ENCODE results near the gene METTL15. TPM values are rescaled to one million over a fixed set of nuclear protein-coding genes. Genes with fewer than 3 reads are reported as not detected.
"Not testable (repeated sequence)": the region's sequence is repeated elsewhere in the genome, so short reads cannot be mapped to it uniquely, and the experiment has no call there.

METTL15 gene, protein sequence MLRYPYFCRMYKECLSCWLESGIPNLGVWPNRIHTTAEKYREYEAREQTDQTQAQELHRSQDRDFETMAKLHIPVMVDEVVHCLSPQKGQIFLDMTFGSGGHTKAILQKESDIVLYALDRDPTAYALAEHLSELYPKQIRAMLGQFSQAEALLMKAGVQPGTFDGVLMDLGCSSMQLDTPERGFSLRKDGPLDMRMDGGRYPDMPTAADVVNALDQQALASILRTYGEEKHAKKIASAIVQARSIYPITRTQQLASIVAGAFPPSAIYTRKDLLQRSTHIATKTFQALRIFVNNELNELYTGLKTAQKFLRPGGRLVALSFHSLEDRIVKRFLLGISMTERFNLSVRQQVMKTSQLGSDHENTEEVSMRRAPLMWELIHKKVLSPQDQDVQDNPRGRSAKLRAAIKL
- 1 to 10 TPM; 2.3 to 4.3 (median 2.9) TPM for polyA plus RNA-seq

DNA sequence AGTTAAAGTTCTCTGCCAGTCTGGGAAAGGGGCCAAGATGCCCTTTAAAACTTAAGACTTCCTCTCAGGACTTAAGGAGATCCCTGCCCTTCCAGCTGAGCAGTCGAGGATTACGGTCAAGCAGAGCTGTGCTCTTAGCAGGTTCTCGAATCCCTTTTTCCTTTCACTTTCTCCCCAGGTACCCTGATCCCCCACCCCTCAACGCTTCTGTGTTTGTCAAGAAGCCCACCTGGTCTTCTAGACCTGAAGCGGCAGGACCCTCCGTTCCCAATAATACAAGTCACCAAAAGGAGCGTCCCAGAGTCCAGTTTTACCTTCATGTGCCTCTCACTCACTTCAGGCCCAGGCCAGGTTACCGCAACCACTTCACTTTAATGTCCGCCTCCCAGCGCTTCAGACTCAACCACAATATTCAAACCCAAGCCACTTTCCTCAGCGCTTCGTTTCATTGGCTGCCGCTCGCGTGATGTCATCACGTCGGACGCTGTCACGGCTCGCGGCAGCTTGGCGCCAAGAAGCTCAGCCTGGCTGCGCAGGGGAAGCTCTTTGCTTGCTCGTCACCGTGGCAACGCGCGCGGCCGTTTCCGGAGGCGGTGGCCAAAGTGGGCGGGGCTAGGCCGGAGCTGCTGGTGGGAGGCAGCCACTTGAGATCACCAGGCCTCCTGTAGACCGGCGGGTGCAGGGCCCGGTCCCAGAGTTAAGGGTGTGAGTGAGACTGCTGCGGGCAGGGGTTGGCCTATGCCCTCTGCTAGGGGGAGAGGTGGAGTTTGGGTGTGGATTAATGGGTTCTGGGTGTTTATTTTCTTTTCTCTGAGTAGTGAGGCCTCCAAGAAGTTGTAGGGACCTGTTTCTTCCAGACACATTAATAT lies at the start of gene METTL15, which contains the start of gene KIF18A:
TSS of gene METTL15 (plus strand) at position 639 of the 869 bp plus-strand sequence. CDS start 4,947 bp downstream, outside the sequence.
TSS of gene KIF18A (minus strand) at position 407 of the 869 bp plus-strand sequence. CDS start 10,209 bp downstream, outside the sequence.
- 0 to 1% (median 0%) methylated on average over 38 of the region's 38 CpGs for WGBS, 3 donors
- no peak within 1 kb of the TSS for H3K27ac ChIP-seq (ENCODE audit: low read depth, low read length)

DNA sequence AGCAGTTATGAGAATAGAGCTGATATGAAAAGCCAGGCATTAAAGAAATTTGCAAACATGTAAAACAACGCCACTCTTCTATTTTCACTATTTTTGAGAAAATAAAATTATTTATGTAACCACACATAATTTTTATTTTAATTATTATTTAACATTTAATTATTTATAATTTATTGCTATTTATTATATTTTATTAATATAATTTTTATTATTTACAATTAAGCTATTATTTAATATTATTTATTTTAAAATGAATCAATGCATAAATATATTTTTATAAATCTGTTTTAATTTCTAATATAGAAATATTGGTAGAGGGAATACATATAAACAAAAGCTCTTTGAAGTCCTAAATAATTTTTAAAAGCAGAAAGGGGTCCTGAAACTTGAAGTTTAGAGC lies 36.9 kb upstream of the METTL15 start:
- 98 to 100% (median 98%) methylated on average over 1 of the region's 1 CpG for WGBS, 3 donors
- H3K27ac ChIP-seq (ENCODE audit: low read depth, low read length), result no peak overlapping the region

GRCh38 chr11:28072321-28072720 lies 35.9 kb upstream of the METTL15 start:
- no peak overlapping the region for H3K27ac ChIP-seq (ENCODE audit: low read depth, low read length)
- WGBS, 3 donors, result 27 to 66% (median 64%) methylated on average over 2 of the region's 2 CpGs

DNA sequence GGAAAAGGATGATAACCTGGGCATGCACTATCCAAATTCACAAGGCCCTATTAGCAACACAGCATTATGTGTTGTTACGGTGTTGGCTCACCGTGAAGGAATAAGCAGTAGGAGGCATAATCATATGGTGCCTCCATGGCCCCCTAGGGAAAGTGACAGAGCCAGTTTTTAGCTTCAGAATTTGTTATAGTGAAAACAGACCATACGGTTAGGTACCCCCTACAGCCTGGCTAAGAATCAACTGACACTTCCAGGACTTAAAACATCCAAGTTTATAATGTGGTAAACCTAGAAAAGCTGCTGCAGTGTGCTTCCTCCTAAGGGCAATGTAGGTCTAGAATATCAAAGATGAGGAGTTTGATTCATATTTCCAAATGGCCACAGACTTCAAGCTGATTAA lies 30.7 kb upstream of the METTL15 start:
- 95 to 98% (median 96%) methylated on average over 3 of the region's 3 CpGs for WGBS, 3 donors
- no peak overlapping the region for H3K27ac ChIP-seq (ENCODE audit: low read depth, low read length)

DNA sequence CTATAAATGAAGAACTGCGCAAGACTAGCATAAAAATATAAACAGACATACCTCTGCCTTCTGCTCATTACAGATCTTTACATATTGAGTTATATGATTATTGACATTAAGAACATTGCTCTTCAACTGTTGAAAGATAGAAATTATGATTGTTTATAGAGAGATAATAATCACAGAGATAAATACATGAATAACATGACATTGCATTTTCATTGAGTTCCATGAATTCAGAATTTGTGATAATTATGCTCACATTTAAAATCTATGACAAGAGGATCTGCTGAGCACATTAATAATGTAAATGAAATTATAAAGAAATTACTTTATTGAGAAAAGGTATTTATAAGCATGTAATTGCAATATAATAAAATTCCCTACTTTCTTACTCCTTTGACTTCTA lies 25.1 kb upstream of the METTL15 start:
- H3K27ac ChIP-seq (ENCODE audit: low read depth, low read length), result no peak overlapping the region
- WGBS, 3 donors, result 100% methylated on average over 1 of the region's 1 CpG

DNA sequence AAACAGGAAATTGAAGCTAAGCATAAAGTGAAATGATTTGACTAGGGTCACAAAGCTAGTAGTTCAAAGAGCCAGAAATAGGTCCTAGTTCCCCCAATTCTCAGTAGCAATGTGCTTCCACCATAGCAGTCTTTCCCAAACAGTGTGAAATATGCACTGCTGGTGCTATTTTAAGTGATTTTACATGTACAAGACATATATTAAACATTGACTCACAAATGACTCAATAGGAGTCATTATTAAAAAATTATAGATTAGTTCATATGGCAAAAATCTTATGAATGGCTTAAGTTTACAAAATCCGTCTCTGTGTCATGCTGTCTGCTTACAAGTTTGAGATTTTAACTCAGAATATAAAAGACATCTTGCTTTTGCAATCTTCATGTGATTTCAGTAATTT lies 21.6 kb upstream of the METTL15 start:
- no peak overlapping the region for H3K27ac ChIP-seq (ENCODE audit: low read depth, low read length)
- 87 to 92% (median 91%) methylated on average over 1 of the region's 1 CpG for WGBS, 3 donors

GRCh38 chr11:28087192-28087591 lies 21.0 kb upstream of the METTL15 start:
- WGBS, 3 donors, result 92 to 100% (median 96%) methylated on average over 1 of the region's 1 CpG
- H3K27ac ChIP-seq (ENCODE audit: low read depth, low read length), result not testable (repeated sequence)

DNA sequence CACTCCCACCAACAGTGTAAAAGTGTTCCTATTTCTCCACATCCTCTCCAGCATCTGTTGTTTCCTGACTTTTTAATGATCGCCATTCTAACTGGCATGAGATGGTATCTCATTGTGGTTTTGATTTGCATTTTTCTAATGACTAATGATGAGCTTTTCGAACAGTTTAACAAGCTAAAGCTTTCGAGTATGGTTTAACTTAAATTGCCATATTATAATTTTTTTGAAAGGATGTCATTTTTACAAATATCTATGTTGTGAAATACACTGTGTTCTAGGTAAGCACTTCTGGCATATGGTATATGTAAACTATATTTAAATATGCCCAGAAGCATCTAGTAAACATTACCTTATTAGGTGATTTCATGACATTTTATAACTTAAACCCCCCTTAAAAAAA lies 20.5 kb upstream of the METTL15 start:
- WGBS, 3 donors, result 90 to 98% (median 91%) methylated on average over 3 of the region's 3 CpGs
- H3K27ac ChIP-seq (ENCODE audit: low read depth, low read length), result not testable (repeated sequence)

- no peak overlapping the region for H3K27ac ChIP-seq (ENCODE audit: low read depth, low read length)
- WGBS, 3 donors, result 81 to 92% (median 89%) methylated on average over 5 of the region's 5 CpGs
Observed at GRCh38 chr11:28089378-28089777, 18.8 kb upstream of the METTL15 start.

- 89 to 97% (median 91%) methylated on average over 2 of the region's 2 CpGs for WGBS, 3 donors
- no peak overlapping the region for H3K27ac ChIP-seq (ENCODE audit: low read depth, low read length)
Observed at GRCh38 chr11:28090052-28090749, 18.0 kb upstream of the METTL15 start.

DNA sequence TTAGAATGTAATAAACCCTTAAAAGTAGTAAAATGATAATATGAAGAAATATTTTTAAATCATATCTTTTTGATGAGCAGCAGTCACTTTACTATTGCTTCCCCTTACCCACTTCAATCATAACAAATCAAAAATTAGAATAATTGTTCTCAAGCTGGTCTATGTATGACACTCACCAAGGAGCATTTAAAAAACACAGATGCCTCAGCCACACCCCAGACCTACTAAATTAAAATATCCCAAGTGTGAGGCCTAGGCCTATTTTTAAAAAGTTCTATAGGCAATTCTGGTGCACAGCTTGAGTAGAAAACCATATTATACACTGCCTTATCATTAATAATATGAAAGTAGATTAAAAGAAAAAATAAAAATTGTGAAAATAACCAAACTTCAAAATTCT lies 15.4 kb upstream of the METTL15 start:
- no peak overlapping the region for H3K27ac ChIP-seq (ENCODE audit: low read depth, low read length)

GRCh38 chr11:28098257-28098656 lies 9.9 kb upstream of the METTL15 start:
- 27 to 84% (median 59%) methylated on average over 1 of the region's 1 CpG for WGBS, 3 donors
- no peak overlapping the region for H3K27ac ChIP-seq (ENCODE audit: low read depth, low read length)

GRCh38 chr11:28099715-28100114 lies 8.5 kb upstream of the METTL15 start:
- no peak overlapping the region for H3K27ac ChIP-seq (ENCODE audit: low read depth, low read length)
- 43 to 52% (median 51%) methylated on average over 1 of the region's 1 CpG for WGBS, 3 donors

DNA sequence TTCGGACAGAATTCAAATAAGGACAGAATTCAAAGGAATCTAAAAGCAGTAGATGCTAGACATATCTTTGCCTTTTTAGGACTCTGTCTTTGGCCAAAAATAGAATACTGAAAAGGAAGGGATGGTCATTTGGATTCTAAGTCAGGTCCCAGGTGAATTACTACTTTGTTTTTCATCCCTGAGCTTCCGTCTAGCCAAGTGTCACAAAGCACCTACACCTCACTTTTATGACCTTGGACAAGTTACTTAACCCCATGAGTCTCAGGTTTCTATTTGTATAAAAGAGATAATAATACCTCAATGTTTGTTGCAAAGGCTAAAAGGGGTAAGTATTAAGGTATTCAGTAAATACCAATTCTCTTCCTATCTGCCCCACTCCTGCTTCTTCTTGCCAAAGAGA lies 7.5 kb upstream of the METTL15 start:
- 66 to 88% (median 79%) methylated on average over 2 of the region's 2 CpGs for WGBS, 3 donors
- no peak overlapping the region for H3K27ac ChIP-seq (ENCODE audit: low read depth, low read length)

DNA sequence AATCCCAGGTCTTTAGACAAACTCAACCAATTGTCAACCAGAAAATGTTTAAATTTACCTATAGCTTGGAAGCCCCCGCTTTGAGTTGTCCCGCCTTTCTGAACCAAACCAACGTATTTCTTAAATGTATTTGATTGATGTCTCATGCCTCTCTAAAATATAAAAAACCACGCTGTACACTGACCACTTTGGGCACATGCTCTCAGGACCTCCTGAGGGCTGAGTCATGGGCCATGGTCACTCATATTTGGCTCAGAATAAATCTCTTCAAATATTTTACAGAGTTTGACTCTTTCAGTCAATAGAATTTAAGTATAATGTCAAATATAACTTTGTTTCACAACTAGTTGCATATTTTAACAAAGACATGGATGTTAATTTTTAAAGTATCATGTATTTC lies 5.9 kb upstream of the METTL15 start:
- WGBS, 3 donors, result 90 to 94% (median 94%) methylated on average over 4 of the region's 4 CpGs

DNA sequence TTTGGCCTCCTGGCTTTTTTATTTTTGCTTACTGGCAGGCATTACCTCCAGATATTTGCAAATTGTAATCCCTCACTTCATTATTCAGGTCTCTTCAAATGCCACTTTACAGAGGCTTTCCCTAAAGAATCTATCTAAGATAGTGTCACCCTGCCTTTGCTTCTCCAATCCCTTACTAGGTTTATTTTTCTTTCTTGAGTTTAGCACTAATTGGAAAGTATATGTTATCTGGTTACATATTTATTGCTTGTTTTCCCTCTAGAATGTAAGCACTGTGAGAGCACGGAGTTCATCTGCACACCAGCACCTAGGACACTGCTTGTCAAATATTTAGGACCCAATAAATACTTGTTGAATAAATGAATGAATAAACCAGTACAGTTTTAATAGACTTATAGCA lies 3.8 kb upstream of the METTL15 start:
- 91 to 97% (median 93%) methylated on average over 1 of the region's 1 CpG for WGBS, 3 donors
- no peak overlapping the region for H3K27ac ChIP-seq (ENCODE audit: low read depth, low read length)

More for the DNA sequence above, 5.9 kb upstream of the METTL15 start:
- not testable (repeated sequence) for H3K27ac ChIP-seq (ENCODE audit: low read depth, low read length)

GRCh38 chr11:28104984-28105383 lies 3.2 kb upstream of the METTL15 start:
- WGBS, 3 donors, result 85 to 93% (median 92%) methylated on average over 2 of the region's 2 CpGs
- no peak overlapping the region for H3K27ac ChIP-seq (ENCODE audit: low read depth, low read length)

- WGBS, 3 donors, result 88 to 92% (median 89%) methylated on average over 5 of the region's 5 CpGs
- H3K27ac ChIP-seq (ENCODE audit: low read depth, low read length), result no peak overlapping the region
Observed at GRCh38 chr11:28105869-28106268, 2.3 kb upstream of the METTL15 start.
